ENCODE results near the gene GPR160. TPM values are rescaled to one million over a fixed set of nuclear protein-coding genes. Genes with fewer than 3 reads are reported as not detected.

The GPR160 gene
- total and polyA plus RNA-seq, 12 donors: 0.22 to 1.9 (median 0.83) TPM

DNA sequence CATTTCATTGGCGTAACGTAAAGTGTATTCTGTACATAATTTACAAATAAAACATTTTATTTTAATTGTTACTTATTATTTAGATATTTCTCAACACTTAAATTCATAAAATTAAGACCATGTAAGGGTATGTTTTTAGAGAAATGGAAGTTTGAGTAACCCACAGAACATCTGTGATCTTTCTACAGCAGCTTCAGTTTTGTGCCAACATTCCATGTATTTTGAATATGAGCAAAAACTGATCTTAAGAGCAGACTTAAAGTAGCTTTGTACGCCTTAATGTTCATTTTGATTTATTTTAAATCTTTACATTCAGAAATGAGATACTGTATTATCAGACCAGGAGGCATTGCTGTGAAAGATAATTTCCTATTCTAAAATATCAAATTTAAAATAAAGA lies 44.0 kb upstream of the GPR160 start:
- ATAC-seq (no peak), DNase-seq (no peak)
- Histone ChIP-seq H3K36me3 (peaks cover 0 to 83% (median 9%) of the 10 kb centered on the region in 9 donors), H3K4me3 (no peak overlapping the region), H3K27ac (no peak overlapping the region), H3K4me1 (peaks cover 0 to 43% (median 22%) of the 10 kb centered on the region in 9 donors), H3K27me3 (no peaks in the 10 kb centered on the region), H3K9me3 (no peaks in the 10 kb centered on the region)
- intact Hi-C loops (cut with DNase I): loop anchor here in 1 of 10 donors (10.0 kb wide), 1 partner anchor 219 kb away; the partner anchor contains the start of gene MYNN
- WGBS, 2 donors: 89 to 93% methylated on average over 3 of the region's 3 CpGs
- TF ChIP-seq, protein P1, sequence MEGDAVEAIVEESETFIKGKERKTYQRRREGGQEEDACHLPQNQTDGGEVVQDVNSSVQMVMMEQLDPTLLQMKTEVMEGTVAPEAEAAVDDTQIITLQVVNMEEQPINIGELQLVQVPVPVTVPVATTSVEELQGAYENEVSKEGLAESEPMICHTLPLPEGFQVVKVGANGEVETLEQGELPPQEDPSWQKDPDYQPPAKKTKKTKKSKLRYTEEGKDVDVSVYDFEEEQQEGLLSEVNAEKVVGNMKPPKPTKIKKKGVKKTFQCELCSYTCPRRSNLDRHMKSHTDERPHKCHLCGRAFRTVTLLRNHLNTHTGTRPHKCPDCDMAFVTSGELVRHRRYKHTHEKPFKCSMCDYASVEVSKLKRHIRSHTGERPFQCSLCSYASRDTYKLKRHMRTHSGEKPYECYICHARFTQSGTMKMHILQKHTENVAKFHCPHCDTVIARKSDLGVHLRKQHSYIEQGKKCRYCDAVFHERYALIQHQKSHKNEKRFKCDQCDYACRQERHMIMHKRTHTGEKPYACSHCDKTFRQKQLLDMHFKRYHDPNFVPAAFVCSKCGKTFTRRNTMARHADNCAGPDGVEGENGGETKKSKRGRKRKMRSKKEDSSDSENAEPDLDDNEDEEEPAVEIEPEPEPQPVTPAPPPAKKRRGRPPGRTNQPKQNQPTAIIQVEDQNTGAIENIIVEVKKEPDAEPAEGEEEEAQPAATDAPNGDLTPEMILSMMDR (IDR thresholded peaks at IDR 0.05): no peak

DNA sequence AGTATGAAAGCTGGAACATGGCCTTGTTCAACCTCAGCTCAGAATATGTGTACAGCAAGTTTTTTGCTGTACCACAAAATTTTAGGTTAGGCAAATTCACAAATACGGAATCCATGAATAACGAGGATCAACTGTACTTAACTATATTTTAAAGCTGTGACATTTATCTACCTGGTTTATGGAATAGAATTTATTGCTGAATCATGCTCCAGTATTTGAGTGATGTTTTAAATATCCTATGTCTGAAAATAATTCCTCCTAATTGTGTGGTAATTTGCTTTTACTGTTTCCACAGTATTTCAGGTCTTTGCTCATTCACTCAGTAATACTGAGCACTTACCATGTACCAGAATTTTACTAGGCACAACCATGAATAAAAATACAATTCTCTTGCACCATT lies 41.7 kb upstream of the GPR160 start:
- no peak for ATAC-seq
- intact Hi-C loops (cut with DNase I): loop anchor here in 1 of 10 donors (10.0 kb wide), 1 partner anchor 221 kb away; the partner anchor contains the start of gene MYNN

DNA sequence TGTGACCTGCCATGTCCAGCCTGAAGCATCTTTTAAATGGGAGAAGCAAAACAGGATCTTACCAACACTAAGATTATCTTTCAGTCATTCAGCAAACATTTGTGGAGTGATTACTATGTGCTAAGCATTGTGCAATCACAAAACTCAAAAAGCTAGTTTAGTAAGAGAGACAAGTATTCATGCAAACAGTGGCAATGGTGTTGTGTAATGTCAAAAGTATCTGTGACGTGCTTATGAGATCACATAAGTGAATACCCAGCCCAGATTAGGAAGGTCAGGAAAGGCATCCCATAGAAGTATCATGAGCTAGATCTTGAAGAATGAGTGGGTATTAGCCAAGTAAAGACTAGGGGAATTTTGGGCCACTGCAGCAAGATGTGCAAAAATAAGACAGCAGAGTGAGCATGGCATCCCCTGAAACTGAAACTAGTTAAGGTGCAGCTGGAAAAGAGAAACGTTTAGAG lies 39.1 kb upstream of the GPR160 start:
- H3K4me3 ChIP-seq: no peak overlapping the region
- intact Hi-C loops (cut with DNase I): loop anchor here in 1 of 10 donors (10.0 kb wide), 1 partner anchor 224 kb away; the partner anchor contains the start of gene MYNN
- H3K27ac ChIP-seq: no peak overlapping the region
- H3K36me3 ChIP-seq: peaks cover 0 to 41% (median 0%) of the 10 kb centered on the region in 9 donors
- WGBS, 2 donors: 53 to 58% methylated on average over 2 of the region's 2 CpGs
- peaks cover 0 to 36% (median 16%) of the 10 kb centered on the region in 9 donors for H3K4me1 ChIP-seq
- DNase-seq (no peak), ATAC-seq (peak in 1 of 8 donors; percentile 29)
- TF ChIP-seq, protein P1 (IDR thresholded peaks at IDR 0.05): no peak
- H3K27me3 ChIP-seq: no peaks in the 10 kb centered on the region
- H3K9me3 ChIP-seq: peaks cover 0 to 3% (median 0%) of the 10 kb centered on the region in 11 donors

More for the DNA sequence above, 41.7 kb upstream of the GPR160 start:
- DNase-seq: no peak
- Histone ChIP-seq H3K9me3 (peaks cover 0 to 3% (median 0%) of the 10 kb centered on the region in 11 donors), H3K4me1 (peaks cover 0 to 43% (median 22%) of the 10 kb centered on the region in 9 donors), H3K36me3 (peaks cover 0 to 68% (median 5%) of the 10 kb centered on the region in 9 donors), H3K27ac (peak overlapping the region in 1 of 10 donors; percentile 29), H3K4me3 (no peak overlapping the region), H3K27me3 (no peaks in the 10 kb centered on the region)
- TF ChIP-seq, protein P1 (IDR thresholded peaks at IDR 0.05): no peak
- WGBS, 2 donors: 96% methylated on average over 2 of the region's 2 CpGs

DNA sequence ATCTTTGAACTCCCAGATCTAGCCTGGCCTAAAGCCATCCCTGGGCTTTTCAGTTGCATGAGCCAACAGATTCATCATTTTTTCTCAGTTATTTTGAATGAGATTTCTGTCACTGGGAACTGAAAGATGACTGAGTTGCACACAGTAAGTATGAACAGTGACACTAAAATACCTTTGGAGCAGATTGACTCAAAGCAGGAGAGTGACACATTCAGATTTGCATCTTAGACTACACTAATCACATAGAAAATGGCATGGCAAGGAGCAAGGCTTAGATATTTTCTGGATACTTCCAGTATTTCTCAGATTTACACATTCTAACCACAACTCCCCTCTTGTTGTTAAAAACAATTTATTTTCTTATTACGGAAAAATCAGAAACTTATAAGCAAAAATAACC lies 38.4 kb upstream of the GPR160 start:
- Histone ChIP-seq H3K4me1 (peaks cover 0 to 37% (median 19%) of the 10 kb centered on the region in 9 donors), H3K36me3 (peaks cover 0 to 34% (median 0%) of the 10 kb centered on the region in 9 donors), H3K27ac (no peak overlapping the region), H3K9me3 (peaks cover 0 to 3% (median 0%) of the 10 kb centered on the region in 11 donors), H3K4me3 (no peak overlapping the region), H3K27me3 (no peaks in the 10 kb centered on the region)
- TF ChIP-seq, protein P1 (IDR thresholded peaks at IDR 0.05): no peak
- intact Hi-C loops (cut with DNase I): loop anchor here in 1 of 10 donors (10.0 kb wide), 1 partner anchor 225 kb away; the partner anchor contains the start of gene MYNN
- no peak for DNase-seq
- no peak for ATAC-seq
- WGBS, 2 donors: 98% methylated on average over 1 of the region's 1 CpG
